Measurements from ENCODE around the gene PPM1F. TPM values are rescaled to one million over a fixed set of nuclear protein-coding genes. Genes with fewer than 3 reads are reported as not detected.
"Not testable (repeated sequence)": the region's sequence is repeated elsewhere in the genome, so short reads cannot be mapped to it uniquely, and the experiment has no call there.

Gene PPM1F
- total and polyA plus RNA-seq, 2 donors (not counting 1 experiment from before 2014, with no cell fraction given): 18.1 to 30.0 TPM

DNA sequence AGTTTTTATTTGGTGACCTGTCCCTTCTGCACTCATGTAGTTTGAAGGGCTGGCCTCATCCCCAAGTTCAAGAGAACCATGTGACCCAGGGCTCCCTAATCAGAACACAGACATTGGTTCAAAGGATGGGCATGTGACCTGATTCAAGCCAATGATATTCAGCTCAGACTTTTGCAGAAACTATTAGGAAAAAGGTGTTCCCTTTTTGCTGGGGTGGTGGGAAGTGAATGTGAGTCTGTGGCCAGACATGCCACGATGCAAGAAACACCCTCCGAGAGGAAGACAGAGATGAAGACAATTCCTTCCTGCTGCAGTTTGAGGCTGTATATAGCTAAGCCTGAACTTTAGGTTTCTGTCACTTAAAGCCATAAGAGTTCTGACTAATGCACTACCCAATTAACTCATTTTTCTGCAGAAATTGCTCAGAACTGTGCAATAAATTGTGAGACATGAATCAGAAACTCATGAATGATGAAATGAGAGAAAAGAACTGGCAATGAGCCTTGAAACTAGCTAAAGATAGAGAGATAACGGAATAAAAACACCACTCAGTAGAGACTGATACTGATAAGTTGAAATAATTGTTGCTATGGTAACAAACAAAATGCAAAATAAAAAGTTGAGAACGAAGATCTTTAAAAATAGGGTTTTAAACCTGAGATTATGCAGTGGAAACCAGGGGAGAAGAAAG lies 76.0 kb downstream of the PPM1F start:
- no peaks in the 10 kb centered on the region for H3K9me3 ChIP-seq (ENCODE audit: control extremely low read depth in 1 of 3, control insufficient read depth in 2 of 3, insufficient read depth in 1 of 3, low read length in 2 of 3)
- H3K4me1 ChIP-seq (ENCODE audit: control insufficient read depth in 2 of 2, insufficient read depth in 2 of 2, low read length in 2 of 2): no peaks in the 10 kb centered on the region
- H3K36me3 ChIP-seq (replicated peaks in 1 of 2; ENCODE audit: control extremely low read depth in 1 of 2, control insufficient read depth in 1 of 2, extremely low read depth in 1 of 2, insufficient read depth in 2 of 2, low read length in 1 of 2): no peaks in the 10 kb centered on the region
- H3K4me3 Mint-ChIP-seq: no peak overlapping the region
- H3K27ac ChIP-seq (ENCODE audit: low read length in 2 of 2): no peak overlapping the region
- H3K4me1 Mint-ChIP-seq: peaks cover 5% of the 10 kb centered on the region
- no peaks in the 10 kb centered on the region for H3K9me3 Mint-ChIP-seq (ENCODE audit: insufficient read depth)
- POLR2A ChIA-PET: no interaction called here
- no peaks in the 10 kb centered on the region for H3K27me3 Mint-ChIP-seq
- H3K4me3 ChIP-seq (ENCODE audit: control extremely low read depth in 1 of 5, extremely low read depth in 1 of 5, insufficient read depth in 1 of 5, low read depth in 2 of 5, low read length in 4 of 5): no peak overlapping the region
- H3K27me3 ChIP-seq (replicated peaks in 1 of 4; ENCODE audit: control extremely low read depth in 1 of 4, control insufficient read depth in 3 of 4, insufficient read depth in 4 of 4, low read length in 3 of 4): no peaks in the 10 kb centered on the region
- DNase-seq: no peak
- intact Hi-C loops (cut with micrococcal nuclease): no loop called here
- no peak for ATAC-seq (ENCODE audit: low read depth)
- CTCF ChIA-PET: no interaction called here
- no peaks in the 10 kb centered on the region for H3K79me2 ChIP-seq (ENCODE audit: control insufficient read depth, insufficient read depth, low read length)
- 0% methylated on average over 1 of the region's 4 CpGs for WGBS (ENCODE audit: insufficient coverage)
- no peak overlapping the region for H3K27ac Mint-ChIP-seq
- no peak for TF ChIP-seq EZH2 (IDR thresholded peaks at IDR 0.05; ENCODE audit: borderline replicate concordance, insufficient read depth, low read depth, low read length, poor library complexity, severe bottlenecking)
- TF ChIP-seq, protein P1, sequence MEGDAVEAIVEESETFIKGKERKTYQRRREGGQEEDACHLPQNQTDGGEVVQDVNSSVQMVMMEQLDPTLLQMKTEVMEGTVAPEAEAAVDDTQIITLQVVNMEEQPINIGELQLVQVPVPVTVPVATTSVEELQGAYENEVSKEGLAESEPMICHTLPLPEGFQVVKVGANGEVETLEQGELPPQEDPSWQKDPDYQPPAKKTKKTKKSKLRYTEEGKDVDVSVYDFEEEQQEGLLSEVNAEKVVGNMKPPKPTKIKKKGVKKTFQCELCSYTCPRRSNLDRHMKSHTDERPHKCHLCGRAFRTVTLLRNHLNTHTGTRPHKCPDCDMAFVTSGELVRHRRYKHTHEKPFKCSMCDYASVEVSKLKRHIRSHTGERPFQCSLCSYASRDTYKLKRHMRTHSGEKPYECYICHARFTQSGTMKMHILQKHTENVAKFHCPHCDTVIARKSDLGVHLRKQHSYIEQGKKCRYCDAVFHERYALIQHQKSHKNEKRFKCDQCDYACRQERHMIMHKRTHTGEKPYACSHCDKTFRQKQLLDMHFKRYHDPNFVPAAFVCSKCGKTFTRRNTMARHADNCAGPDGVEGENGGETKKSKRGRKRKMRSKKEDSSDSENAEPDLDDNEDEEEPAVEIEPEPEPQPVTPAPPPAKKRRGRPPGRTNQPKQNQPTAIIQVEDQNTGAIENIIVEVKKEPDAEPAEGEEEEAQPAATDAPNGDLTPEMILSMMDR (IDR thresholded peaks at IDR 0.05): no peak
- no peak overlapping the region for H3K4me2 ChIP-seq (replicated peaks; ENCODE audit: low read depth, low read length, poor library complexity, severe bottlenecking)
- H4K20me1 ChIP-seq (ENCODE audit: control insufficient read depth, insufficient read depth, low read length, poor library complexity, severe bottlenecking): no peaks in the 10 kb centered on the region
- no peak overlapping the region for H3K9ac ChIP-seq (ENCODE audit: low read length)
- no peak overlapping the region for H2AFZ ChIP-seq (ENCODE audit: insufficient read depth, low read depth, low read length, poor library complexity, severe bottlenecking)

DNA sequence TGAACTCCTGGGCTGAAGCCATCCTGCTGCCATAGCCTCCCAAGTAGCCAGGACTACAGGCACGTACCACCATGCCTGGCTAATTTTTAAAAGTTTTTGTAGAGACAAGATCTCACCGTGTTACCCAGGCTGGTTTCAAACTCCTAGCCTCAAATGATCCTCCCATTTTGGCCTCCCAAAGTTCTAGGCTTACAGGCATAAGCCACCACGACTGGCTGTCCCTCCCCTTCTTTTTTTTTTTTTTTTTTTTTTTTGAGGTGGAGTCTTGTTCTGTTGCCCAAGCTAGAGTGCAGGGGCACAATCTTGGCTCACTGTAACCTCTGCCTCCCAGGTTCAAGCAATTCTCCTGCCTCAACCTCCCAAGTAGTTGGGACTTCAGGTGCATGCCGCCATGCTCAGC lies 77.7 kb downstream of the PPM1F start:
- intact Hi-C loops (cut with micrococcal nuclease); H3K9me3 ChIP-seq (ENCODE audit: control extremely low read depth in 1 of 3, control insufficient read depth in 2 of 3, insufficient read depth in 1 of 3, low read length in 2 of 3); H4K20me1 ChIP-seq (ENCODE audit: control insufficient read depth, insufficient read depth, low read length, poor library complexity, severe bottlenecking); H3K9me3 Mint-ChIP-seq (ENCODE audit: insufficient read depth); H3K9ac ChIP-seq (ENCODE audit: low read length); DNase-seq; H3K27ac Mint-ChIP-seq; H3K4me3 ChIP-seq (ENCODE audit: control extremely low read depth in 1 of 5, extremely low read depth in 1 of 5, insufficient read depth in 1 of 5, low read depth in 2 of 5, low read length in 4 of 5); H3K4me3 Mint-ChIP-seq; H3K79me2 ChIP-seq (ENCODE audit: control insufficient read depth, insufficient read depth, low read length); H3K27ac ChIP-seq (ENCODE audit: low read length in 2 of 2); H3K27me3 Mint-ChIP-seq; H2AFZ ChIP-seq (ENCODE audit: insufficient read depth, low read depth, low read length, poor library complexity, severe bottlenecking); H3K36me3 ChIP-seq (replicated peaks in 1 of 2; ENCODE audit: control extremely low read depth in 1 of 2, control insufficient read depth in 1 of 2, extremely low read depth in 1 of 2, insufficient read depth in 2 of 2, low read length in 1 of 2); H3K4me2 ChIP-seq (replicated peaks; ENCODE audit: low read depth, low read length, poor library complexity, severe bottlenecking); H3K4me1 Mint-ChIP-seq; H3K27me3 ChIP-seq (replicated peaks in 1 of 4; ENCODE audit: control extremely low read depth in 1 of 4, control insufficient read depth in 3 of 4, insufficient read depth in 4 of 4, low read length in 3 of 4); ATAC-seq (ENCODE audit: low read depth); CTCF ChIA-PET; H3K4me1 ChIP-seq (ENCODE audit: control insufficient read depth in 2 of 2, insufficient read depth in 2 of 2, low read length in 2 of 2): not testable (repeated sequence)
- POLR2A ChIA-PET: interaction anchor here (0.7 kb wide), 1 partner anchor 306 kb away, joined by 4 read pairs; no protein-coding TSS in a partner anchor
- WGBS (ENCODE audit: insufficient coverage): no CpG with 5 or more reads among the region's 4 CpGs

All from B cell (primary cell).